Neural cell (in vitro differentiated cells): ENCODE measurements around the gene SLF2. TPM values are rescaled to one million over a fixed set of nuclear protein-coding genes. Genes with fewer than 3 reads are reported as not detected.

ENCODE experiments used
- H2AFZ ChIP-seq: fragments of 200-600, 300-800 bp; sonication (generic), shearing (Covaris generic); 2 replicates; pipeline ENCODE4 v1.6.0; 2014; ENCODE audit warnings: low read depth, mild to moderate bottlenecking, antibody characterized with exemption, low read length, moderate library complexity
- H3F3A ChIP-seq: fragments of 200-600 bp; shearing (Covaris generic); 2 replicates; pipeline ENCODE4 v1.6.1; 2016; ENCODE audit warnings: mild to moderate bottlenecking, moderate library complexity, mixed read lengths, antibody characterized with exemption, low read length; ENCODE audit not compliant: insufficient read depth, poor library complexity, severe bottlenecking
- H3K27ac ChIP-seq: fragments of 200-600, 300-800 bp; sonication (generic), shearing (Covaris generic); 2 replicates; pipeline ENCODE4 v1.5.1; 2014; ENCODE audit warnings: mild to moderate bottlenecking, low read length, moderate library complexity
- H3K27me3 ChIP-seq: fragments of 300-800, 200-600 bp; sonication (generic), shearing (Covaris generic); 2 replicates; pipeline ENCODE4 v1.6.0; 2014; ENCODE audit warnings: mild to moderate bottlenecking, low read depth, low read length, moderate library complexity; ENCODE audit not compliant: insufficient read depth
- H3K36me3 ChIP-seq: fragments of 300-800, 200-600 bp; sonication (generic), shearing (Covaris generic); 2 replicates; pipeline ENCODE4 v1.5.1; 2014; ENCODE audit warnings: mild to moderate bottlenecking, antibody characterized with exemption, low read length, moderate library complexity; ENCODE audit not compliant: insufficient read depth
- H3K4me2 ChIP-seq: fragments of 300-800, 200-600 bp; sonication (generic), shearing (Covaris generic); 2 replicates; pipeline ENCODE4 v1.6.0; 2014; ENCODE audit warnings: mild to moderate bottlenecking, low read length
- H3K4me3 ChIP-seq: fragments of 300-800, 200-600 bp; sonication (generic), shearing (Covaris generic); 2 replicates; pipeline ENCODE4 v1.5.1; 2014; ENCODE audit warnings: mild to moderate bottlenecking, low read length, moderate library complexity
- H3K79me2 ChIP-seq: fragments of 200-600 bp; shearing (Covaris generic); replicated peaks from 2 replicates; pipeline ENCODE4 v1.6.0; 2014; ENCODE audit warnings: mild to moderate bottlenecking, low read length, moderate library complexity; ENCODE audit not compliant: insufficient read depth
- H3K9ac ChIP-seq: fragments of 300-800, 200-600 bp; sonication (generic), shearing (Covaris generic); 2 replicates; pipeline ENCODE4 v1.6.1; 2016; ENCODE audit warnings: mild to moderate bottlenecking, low read length, mixed read lengths
- H3K9me2 ChIP-seq: fragments of 200-600 bp; shearing (Covaris generic); 2 replicates; pipeline ENCODE4 v1.6.1; 2016; ENCODE audit warnings: mild to moderate bottlenecking, low read length, mixed read lengths; ENCODE audit not compliant: insufficient read depth
- H3K9me3 ChIP-seq: fragments of 200-600, 300-800 bp; sonication (generic), shearing (Covaris generic); 2 replicates; pipeline ENCODE4 v1.6.1; 2016; ENCODE audit warnings: mild to moderate bottlenecking, mixed run types, low read length, moderate library complexity, mixed read lengths
- H4K20me1 ChIP-seq: fragments of 200-600 bp; shearing (Covaris generic); 2 replicates; pipeline ENCODE4 v1.6.1; 2016; ENCODE audit warnings: mild to moderate bottlenecking, mixed run types; ENCODE audit not compliant: insufficient read depth
- EP300 ChIP-seq: fragments of 450-650 bp; conservative IDR thresholded peaks from 2 replicates; pipeline ENCODE4 v1.6.1; 2014; ENCODE audit warnings: antibody characterized with exemption, mild to moderate bottlenecking, moderate library complexity; ENCODE audit not compliant: poor library complexity, severe bottlenecking
- EZH2 ChIP-seq: fragments of 200-600, 300-800 bp; shearing (Covaris generic), sonication (generic); IDR thresholded peaks from 2 replicates; pipeline ENCODE4 v1.6.1; 2014; ENCODE audit warnings: antibody characterized with exemption, low read length, borderline replicate concordance, mild to moderate bottlenecking; ENCODE audit not compliant: insufficient read depth, poor library complexity, severe bottlenecking
- MXI1 ChIP-seq: fragments of 450-650 bp; conservative IDR thresholded peaks from 2 replicates; pipeline ENCODE4 v1.6.1; 2014; ENCODE audit warnings: antibody characterized with exemption, mild to moderate bottlenecking; ENCODE audit not compliant: poor library complexity, severe bottlenecking
- POLR2AphosphoS5 ChIP-seq: IDR thresholded peaks from 2 replicates; pipeline ENCODE4 v1.6.1; 2012
- RAD21 ChIP-seq: fragments of 450-650 bp; conservative IDR thresholded peaks from 2 replicates; pipeline ENCODE4 v1.6.1; 2014; ENCODE audit warnings: antibody characterized with exemption, mild to moderate bottlenecking, moderate library complexity
- REST ChIP-seq: IDR thresholded peaks from 2 replicates; pipeline ENCODE4 v1.6.1; 2012; ENCODE audit warnings: borderline replicate concordance
- SMC3 ChIP-seq: fragments of 450-650 bp; conservative IDR thresholded peaks from 2 replicates; pipeline ENCODE4 v1.6.1; 2014; ENCODE audit warnings: antibody characterized with exemption, mild to moderate bottlenecking, moderate library complexity; ENCODE audit not compliant: poor library complexity
- TAF1 ChIP-seq: IDR thresholded peaks from 2 replicates; pipeline ENCODE4 v1.6.1; 2012; ENCODE audit warnings: low read depth
- polyA plus RNA-seq: library from polyadenylated mRNA; depleted of rRNA; stranded (reverse); fragments of >200 nt; gene quantifications from 2 replicates; pipeline ENCODE4 v1.2.3, GENCODE V29; 2014
- TF ChIP-seq, protein P1 (sequence below): fragments of 450-650 bp; IDR thresholded peaks from 2 replicates; pipeline ENCODE4 v1.5.1; 2014; ENCODE audit warnings: antibody characterized with exemption, mild to moderate bottlenecking, moderate library complexity; ENCODE audit not compliant: poor library complexity, severe bottlenecking

Gene SLF2
- polyA plus RNA-seq, 1 donor from 2014 or later, result 43.0 TPM

DNA sequence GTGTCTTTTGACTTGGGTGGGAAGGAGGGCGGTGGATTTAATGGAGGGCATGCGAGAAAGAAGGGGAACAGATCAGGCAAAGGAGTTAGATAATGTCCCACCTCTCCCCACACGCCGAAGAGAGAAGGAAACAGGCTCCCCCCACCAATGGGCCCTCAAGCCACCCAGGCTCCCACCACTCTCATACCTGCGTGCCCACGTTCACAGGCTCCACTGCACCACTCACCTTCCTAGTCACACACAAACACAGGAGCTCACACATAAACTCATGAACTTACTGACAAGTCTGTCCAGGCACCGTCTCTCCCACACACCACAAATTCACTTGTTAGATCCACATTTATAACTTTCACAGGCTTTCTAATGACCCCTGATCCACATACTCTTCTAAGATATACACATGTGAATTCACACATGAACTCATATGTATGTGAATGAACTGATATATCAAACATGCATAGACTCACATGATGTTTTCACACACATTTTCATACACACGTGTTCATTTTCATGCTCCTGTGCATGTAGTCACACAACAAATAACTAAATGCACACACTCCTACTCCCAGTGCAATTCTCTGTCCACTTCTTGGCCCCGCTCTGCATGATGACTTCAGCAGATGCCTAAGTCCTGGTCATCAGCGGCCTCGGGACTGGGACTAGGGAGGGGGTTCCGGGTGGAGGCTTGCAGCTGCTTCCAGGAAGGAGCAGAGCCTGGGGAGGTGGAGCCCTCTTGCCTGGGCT is 88.3 kb downstream of the SLF2 start:
- Histone ChIP-seq H3F3A (no peaks in the 10 kb centered on the region), H4K20me1 (no peaks in the 10 kb centered on the region), H3K36me3 (no peaks in the 10 kb centered on the region), H3K27me3 (peaks cover 10% of the 10 kb centered on the region), H3K79me2 (peaks cover 22% of the 10 kb centered on the region), H3K27ac (no peak overlapping the region), H3K9ac (peak overlapping the region; percentile 96), H3K4me3 (peak overlapping the region; percentile 80), H2AFZ (no peak overlapping the region), H3K9me3 (no peaks in the 10 kb centered on the region), H3K4me2 (peak overlapping the region; percentile 42), H3K9me2 (no peaks in the 10 kb centered on the region)
- TF ChIP-seq EP300, result no peak

DNA sequence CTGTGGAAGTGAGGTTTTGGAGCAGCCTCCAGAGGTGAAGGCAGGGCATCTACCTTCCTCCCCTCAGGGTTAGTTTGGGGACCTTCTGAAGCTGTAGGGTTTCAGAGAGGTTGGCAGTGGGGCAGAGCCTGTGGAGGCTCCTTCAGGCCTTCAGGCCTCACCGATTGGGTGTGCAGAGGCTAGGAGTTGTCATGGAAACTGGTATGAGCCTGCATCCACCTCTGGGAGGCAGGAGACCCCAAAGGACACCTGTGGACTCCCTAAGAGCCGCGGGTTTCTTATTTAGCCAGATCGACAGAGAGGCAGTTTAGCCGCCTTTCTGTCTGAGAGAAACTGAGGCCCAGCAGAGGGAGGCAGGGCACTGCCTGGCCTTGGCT is 88.9 kb downstream of the SLF2 start:
- peak overlapping the region; percentile 80 for H3K4me3 ChIP-seq
- H3K9ac ChIP-seq, result peak overlapping the region; percentile 0
- peaks cover 10% of the 10 kb centered on the region for H3K27me3 ChIP-seq
- H3K9me3 ChIP-seq, result no peaks in the 10 kb centered on the region
- no peak overlapping the region for H3K27ac ChIP-seq
- no peaks in the 10 kb centered on the region for H3F3A ChIP-seq
- no peak overlapping the region for H2AFZ ChIP-seq
- H3K9me2 ChIP-seq, result no peaks in the 10 kb centered on the region
- H3K36me3 ChIP-seq, result no peaks in the 10 kb centered on the region
- TF ChIP-seq REST (no peak), POLR2AphosphoS5 (no peak), RAD21 (no peak), TAF1 (no peak), EP300 (no peak), SMC3 (no peak), MXI1 (no peak), EZH2 (no peak)
- TF ChIP-seq, protein P1, sequence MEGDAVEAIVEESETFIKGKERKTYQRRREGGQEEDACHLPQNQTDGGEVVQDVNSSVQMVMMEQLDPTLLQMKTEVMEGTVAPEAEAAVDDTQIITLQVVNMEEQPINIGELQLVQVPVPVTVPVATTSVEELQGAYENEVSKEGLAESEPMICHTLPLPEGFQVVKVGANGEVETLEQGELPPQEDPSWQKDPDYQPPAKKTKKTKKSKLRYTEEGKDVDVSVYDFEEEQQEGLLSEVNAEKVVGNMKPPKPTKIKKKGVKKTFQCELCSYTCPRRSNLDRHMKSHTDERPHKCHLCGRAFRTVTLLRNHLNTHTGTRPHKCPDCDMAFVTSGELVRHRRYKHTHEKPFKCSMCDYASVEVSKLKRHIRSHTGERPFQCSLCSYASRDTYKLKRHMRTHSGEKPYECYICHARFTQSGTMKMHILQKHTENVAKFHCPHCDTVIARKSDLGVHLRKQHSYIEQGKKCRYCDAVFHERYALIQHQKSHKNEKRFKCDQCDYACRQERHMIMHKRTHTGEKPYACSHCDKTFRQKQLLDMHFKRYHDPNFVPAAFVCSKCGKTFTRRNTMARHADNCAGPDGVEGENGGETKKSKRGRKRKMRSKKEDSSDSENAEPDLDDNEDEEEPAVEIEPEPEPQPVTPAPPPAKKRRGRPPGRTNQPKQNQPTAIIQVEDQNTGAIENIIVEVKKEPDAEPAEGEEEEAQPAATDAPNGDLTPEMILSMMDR, result no peak
- no peak overlapping the region for H3K4me2 ChIP-seq
- peaks cover 22% of the 10 kb centered on the region for H3K79me2 ChIP-seq
- H4K20me1 ChIP-seq, result no peaks in the 10 kb centered on the region
